ENCODE data around the gene FPR3. TPM values are rescaled to one million over a fixed set of nuclear protein-coding genes. Genes with fewer than 3 reads are reported as not detected.

FPR3 gene
- total RNA-seq, 1 donor from 2014 or later, result 4.2 TPM

DNA sequence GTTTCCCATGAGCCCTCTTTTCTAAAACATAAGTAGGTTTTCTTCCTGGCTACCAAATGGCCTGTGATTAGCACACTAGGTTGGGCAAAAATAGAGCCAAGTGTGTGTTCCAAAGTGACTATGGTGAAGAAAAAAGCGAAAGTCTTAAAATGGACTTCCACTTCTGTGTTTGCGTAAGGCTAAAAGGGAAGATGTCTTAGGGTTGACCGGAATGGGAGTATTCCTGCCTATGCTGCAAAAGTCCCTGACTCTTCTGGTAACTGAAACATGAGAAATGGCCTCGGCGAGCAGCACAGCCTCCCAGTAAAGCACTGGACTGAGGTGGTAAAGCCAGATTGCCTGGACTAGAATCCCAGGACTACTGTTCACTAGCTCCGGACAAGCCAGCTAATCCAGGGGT lies 40.8 kb upstream of the FPR3 start:
- Histone ChIP-seq H3K4me3 (no peak overlapping the region), H3K36me3 (no peaks in the 10 kb centered on the region), H3K4me1 (no peaks in the 10 kb centered on the region), H3K9me3 (no peaks in the 10 kb centered on the region), H3K27ac (no peak overlapping the region), H3K27me3 (no peaks in the 10 kb centered on the region)
- DNase-seq (ENCODE audit: extremely low spot score in 2 of 2), result no peak
- no peak for TF ChIP-seq POLR2AphosphoS5 (IDR thresholded peaks at IDR 0.05; ENCODE audit: insufficient read depth in 1 of 2, low read depth in 1 of 2)
- TF ChIP-seq POLR2A (IDR thresholded peaks at IDR 0.05), result no peak
- TF ChIP-seq, protein P1, sequence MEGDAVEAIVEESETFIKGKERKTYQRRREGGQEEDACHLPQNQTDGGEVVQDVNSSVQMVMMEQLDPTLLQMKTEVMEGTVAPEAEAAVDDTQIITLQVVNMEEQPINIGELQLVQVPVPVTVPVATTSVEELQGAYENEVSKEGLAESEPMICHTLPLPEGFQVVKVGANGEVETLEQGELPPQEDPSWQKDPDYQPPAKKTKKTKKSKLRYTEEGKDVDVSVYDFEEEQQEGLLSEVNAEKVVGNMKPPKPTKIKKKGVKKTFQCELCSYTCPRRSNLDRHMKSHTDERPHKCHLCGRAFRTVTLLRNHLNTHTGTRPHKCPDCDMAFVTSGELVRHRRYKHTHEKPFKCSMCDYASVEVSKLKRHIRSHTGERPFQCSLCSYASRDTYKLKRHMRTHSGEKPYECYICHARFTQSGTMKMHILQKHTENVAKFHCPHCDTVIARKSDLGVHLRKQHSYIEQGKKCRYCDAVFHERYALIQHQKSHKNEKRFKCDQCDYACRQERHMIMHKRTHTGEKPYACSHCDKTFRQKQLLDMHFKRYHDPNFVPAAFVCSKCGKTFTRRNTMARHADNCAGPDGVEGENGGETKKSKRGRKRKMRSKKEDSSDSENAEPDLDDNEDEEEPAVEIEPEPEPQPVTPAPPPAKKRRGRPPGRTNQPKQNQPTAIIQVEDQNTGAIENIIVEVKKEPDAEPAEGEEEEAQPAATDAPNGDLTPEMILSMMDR (IDR thresholded peaks at IDR 0.05), result no peak
- intact Hi-C loops (cut with DNase I), result no loop called here

DNA sequence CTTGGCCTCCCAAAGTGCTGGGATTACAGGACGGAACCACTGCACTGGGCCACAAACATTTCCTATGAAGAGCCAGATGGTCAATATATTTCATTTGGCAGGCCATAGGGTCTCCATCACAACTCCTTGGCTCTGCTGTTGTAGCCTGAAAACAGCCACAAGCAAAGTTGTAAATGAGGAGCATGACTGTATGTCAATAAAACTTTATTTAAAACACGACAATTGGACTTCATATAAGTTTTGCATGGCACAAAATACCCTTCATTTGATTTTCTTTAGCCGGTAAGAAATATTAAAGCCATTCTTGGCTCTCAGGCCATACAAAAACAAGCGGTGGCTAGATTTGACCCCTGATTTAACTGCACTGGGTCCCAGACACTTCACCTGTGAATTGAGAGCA lies 40.2 kb upstream of the FPR3 start:
- H3K27ac ChIP-seq, result no peak overlapping the region
- TF ChIP-seq POLR2AphosphoS5 (IDR thresholded peaks at IDR 0.05; ENCODE audit: insufficient read depth in 1 of 2, low read depth in 1 of 2) (no peak), POLR2A (IDR thresholded peaks at IDR 0.05) (no peak)
- TF ChIP-seq, protein P1 (IDR thresholded peaks at IDR 0.05), result no peak

DNA sequence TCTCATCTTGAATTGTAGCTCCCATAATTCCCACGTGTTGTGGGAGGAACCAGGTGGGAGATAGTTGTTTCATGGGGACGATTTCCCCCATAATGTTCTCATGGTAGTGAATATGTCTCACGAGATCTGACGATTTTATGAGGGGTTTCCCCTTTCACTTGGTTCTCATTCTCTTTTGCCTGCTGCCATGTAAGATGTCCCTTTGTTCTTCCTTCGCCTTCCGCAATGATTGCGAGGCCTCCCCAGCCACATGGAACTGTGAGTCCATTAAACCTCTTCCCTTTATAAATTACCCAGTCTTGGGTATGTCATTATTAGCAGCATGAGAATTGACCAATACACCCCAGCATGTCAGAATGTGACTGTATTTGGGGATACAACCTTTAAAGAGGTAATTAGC lies 39.4 kb upstream of the FPR3 start:
- H3K27ac ChIP-seq, result no peak overlapping the region
- TF ChIP-seq, protein P1 (IDR thresholded peaks at IDR 0.05), result no peak
- TF ChIP-seq POLR2AphosphoS5 (IDR thresholded peaks at IDR 0.05; ENCODE audit: insufficient read depth in 1 of 2, low read depth in 1 of 2) (no peak), POLR2A (IDR thresholded peaks at IDR 0.05) (no peak)
- DNase-seq (ENCODE audit: extremely low spot score in 2 of 2), result no peak
- H3K9me3 ChIP-seq, result no peaks in the 10 kb centered on the region
- H3K4me3 ChIP-seq, result no peak overlapping the region
- no peaks in the 10 kb centered on the region for H3K36me3 ChIP-seq
- intact Hi-C loops (cut with DNase I), result no loop called here
- H3K27me3 ChIP-seq, result no peaks in the 10 kb centered on the region
- no peaks in the 10 kb centered on the region for H3K4me1 ChIP-seq

More for the DNA sequence above, 40.2 kb upstream of the FPR3 start:
- H3K27me3 ChIP-seq, result no peaks in the 10 kb centered on the region
- H3K4me1 ChIP-seq, result no peaks in the 10 kb centered on the region
- intact Hi-C loops (cut with DNase I), result no loop called here
- H3K36me3 ChIP-seq, result no peaks in the 10 kb centered on the region
- no peak overlapping the region for H3K4me3 ChIP-seq
- no peak for DNase-seq (ENCODE audit: extremely low spot score in 2 of 2)
- no peaks in the 10 kb centered on the region for H3K9me3 ChIP-seq

DNA sequence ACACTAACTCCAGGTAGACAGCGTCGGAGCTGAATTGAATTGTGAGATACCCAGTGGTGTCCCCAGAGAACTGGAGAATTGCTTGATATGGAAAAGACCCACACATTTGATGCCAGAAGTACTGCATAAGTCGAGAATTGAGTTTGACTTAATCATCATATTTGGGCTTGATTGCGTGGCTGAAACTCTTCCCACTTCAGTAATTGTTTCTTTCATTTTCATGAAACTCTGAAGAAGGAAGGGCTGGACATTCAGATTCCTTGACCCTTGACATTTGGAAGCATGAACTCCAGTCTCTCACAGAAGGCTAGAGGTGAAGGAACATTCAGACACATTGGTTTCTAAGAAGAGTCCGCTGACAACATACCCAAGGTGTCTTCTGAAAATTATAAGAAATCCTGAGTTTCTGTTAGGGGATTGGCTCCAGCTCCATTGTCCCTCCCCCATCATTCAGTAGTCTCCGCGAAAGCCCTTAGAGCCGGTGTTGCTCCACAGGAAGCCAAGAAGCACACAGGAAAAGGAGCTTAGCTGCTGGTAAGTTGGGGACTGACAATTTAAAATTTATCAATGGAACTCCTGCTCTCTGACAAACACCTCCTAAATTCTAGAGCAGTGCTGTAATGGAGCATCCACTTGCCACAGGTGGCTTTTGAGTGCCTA lies 34.1 kb upstream of the FPR3 start, which contains the start of gene FPR2:
Gene FPR2, plus strand, starts transcription at position 484 of the 660 bp plus-strand sequence. CDS start 7,479 bp downstream, outside the sequence.
- H3K4me3 ChIP-seq, result no peak within 1 kb of the TSS
- no peaks in the 10 kb centered on the region for H3K9me3 ChIP-seq
- no peaks in the 10 kb centered on the region for H3K36me3 ChIP-seq
- intact Hi-C loops (cut with DNase I), result no loop called here
- H3K27ac ChIP-seq, result no peak within 1 kb of the TSS
- TF ChIP-seq POLR2AphosphoS5 (IDR thresholded peaks at IDR 0.05; ENCODE audit: insufficient read depth in 1 of 2, low read depth in 1 of 2) (no peak), POLR2A (IDR thresholded peaks at IDR 0.05) (no peak)
- TF ChIP-seq, protein P1 (IDR thresholded peaks at IDR 0.05), result no peak
- no peaks in the 10 kb centered on the region for H3K4me1 ChIP-seq
- DNase-seq (ENCODE audit: extremely low spot score in 2 of 2), result no peak
- no peaks in the 10 kb centered on the region for H3K27me3 ChIP-seq

DNA sequence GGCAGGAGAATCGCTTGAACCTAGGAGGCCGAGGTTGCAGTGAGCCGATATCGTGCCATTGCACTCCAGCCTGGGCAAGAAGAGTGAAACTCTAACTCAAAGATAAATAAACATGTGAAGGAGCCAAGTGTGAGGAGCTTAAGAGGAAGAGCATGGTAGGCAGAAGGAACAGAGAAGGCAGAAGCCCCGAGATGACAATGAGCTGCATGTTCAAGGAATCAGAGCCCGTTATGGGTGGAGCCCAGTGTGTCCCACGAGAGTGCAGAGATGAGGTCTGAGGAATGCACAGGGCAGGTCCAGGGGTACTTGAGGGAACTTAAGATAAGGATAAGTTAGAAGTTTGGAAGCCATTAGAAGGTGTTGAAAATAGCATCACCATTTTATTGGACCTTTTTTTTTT lies 33.3 kb upstream of the FPR3 start:
- Histone ChIP-seq H3K9me3 (no peaks in the 10 kb centered on the region), H3K4me3 (no peak overlapping the region), H3K36me3 (no peaks in the 10 kb centered on the region), H3K4me1 (no peaks in the 10 kb centered on the region), H3K27ac (no peak overlapping the region), H3K27me3 (no peaks in the 10 kb centered on the region)
- TF ChIP-seq, protein P1 (IDR thresholded peaks at IDR 0.05), result no peak
- TF ChIP-seq POLR2AphosphoS5 (IDR thresholded peaks at IDR 0.05; ENCODE audit: insufficient read depth in 1 of 2, low read depth in 1 of 2), result no peak
- TF ChIP-seq POLR2A (IDR thresholded peaks at IDR 0.05), result no peak
- DNase-seq (ENCODE audit: extremely low spot score in 2 of 2), result no peak
- intact Hi-C loops (cut with DNase I), result no loop called here
